ENCODE results near the gene MAST4.

MAST4 gene

DNA sequence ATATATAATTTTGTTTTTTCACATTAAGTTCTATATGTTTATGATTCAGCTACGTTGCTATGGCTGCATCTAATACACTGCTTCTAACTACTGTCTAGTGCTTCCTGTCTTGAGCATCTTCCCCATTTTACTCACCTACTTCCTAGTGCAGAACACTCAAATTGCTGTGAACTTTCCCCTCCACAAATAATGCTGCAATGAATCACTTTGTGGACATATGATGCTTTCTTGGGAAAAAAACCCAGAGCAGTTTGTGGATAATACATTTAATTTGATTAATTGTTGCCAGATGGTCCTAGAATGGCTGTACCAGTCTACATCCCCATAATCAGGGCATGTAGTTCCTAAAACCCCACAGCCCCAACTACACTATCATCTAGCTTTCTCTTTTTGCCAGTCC lies 581.9 kb downstream of the MAST4 start:
- no peak for DNase-seq

DNA sequence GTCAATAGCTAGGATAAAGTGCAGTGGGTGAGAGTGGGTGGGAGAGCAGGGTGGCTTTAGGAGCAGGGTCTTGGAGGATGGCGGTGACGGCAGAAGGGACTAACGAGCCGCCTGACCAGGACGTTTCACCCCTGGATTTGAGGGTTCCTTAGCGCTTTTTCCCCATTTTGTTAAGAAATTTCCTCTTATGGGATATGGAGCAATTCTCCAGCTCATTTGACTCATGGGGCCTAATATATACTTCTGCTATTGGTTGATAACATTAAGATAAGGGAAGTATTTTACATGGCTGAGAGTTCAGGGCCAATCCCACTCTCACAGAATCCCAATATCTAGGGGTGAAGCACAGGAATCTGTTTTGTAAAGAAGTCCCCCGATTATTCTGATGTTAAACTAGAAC lies 582.8 kb downstream of the MAST4 start:
- no peak for DNase-seq

DNA sequence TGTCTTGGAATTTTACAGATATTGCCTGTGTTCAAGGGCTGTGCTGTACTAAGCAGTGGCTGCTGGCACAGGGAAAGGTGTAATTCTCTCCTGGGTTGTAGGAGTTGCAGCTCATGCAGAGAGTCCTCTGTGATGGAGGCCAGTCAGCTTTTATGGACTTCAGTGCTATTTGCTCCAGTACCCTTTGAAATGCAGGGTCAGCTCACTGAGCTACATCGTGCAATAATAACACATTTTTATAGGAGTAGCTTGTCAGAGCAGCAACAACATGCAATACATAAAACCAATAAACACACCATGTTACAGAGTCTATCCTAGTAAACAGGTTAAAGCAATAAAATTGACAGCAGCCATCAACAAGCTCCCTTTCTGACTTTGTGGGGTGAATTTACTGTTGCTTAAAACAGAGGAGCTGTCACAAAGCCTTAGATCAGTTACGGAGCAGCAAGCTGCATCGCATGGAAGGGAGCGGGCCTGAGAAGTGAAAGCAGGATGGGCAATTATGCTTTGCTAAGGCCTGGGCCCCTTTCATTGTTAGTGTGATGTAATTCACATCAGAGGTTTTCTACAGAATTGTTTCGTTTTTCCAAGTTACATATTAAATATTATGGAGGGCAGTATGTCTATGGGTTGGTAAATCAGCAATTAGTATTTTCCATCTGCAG lies 583.6 kb downstream of the MAST4 start:
- no peak for DNase-seq

DNA sequence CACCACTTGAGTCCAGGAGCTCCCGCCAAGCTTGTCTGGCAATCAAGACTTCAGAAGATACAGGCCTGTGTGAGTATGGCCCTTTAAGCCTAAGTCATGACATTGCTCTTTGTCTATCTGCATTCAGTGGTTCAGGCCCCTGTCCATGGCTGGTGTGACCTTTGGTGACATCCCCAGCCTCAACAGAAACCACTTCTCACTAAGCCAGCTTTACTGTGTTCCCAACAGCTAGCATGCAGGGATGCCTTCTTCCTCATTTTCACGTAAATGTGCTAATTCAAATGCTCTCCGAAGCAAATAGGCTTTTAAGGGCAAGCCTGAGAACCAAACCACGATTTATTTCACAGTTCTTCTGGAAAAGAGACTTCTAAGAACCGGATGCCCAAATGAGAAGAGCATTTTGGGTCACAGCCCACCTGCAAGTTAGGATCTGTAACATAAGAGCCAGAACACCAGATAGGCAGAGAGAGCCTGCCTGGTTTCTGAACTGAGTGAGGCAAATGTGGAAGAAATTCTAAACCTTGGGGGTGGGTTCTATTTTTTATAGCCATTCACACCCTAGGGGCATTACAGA lies 585.5 kb downstream of the MAST4 start:
- peak; percentile 46 for DNase-seq

DNA sequence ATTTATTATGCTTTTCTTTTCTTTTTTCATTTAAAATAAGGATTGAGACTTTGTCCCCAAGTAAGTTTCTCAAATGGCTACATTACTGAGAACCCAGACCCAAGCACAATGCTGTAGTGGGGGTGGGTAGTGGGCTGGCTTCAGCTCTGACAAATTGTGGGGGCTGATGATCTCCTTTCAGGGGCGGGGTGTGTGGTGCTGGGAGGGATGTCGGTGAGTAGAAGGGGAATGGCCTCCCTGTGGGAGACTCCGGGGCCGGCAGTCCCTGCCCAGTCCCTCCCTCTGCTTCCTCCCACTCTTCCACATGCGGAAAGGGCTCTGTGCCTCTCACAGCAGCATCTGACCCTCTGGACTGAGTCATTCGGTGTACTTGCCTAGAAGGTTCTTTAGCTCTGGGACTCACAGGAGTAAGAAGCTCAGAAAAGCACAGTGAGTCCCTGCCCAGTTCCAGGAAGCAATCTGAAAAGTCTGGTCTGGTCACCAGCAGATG lies 586.2 kb downstream of the MAST4 start:
- DNase-seq: peak; percentile 53

DNA sequence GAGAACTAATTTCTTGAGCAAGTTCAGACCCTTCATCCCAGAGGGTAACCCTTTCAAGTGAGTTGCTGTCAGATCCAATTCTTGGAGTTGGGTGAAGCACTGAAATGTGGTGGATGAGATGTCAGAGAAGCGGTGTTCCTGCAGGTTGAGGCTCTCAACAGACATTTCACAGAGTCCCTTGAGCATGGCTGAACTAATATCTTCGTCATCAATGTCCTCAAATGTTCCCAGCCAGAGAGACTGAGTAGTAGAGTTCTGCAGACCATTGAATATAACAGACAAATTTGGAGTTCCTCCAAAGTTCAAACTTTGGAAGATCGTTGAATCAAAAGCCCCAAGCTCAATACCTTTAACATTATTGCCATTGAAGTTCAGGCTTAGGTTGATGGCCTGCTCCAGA lies 587.7 kb downstream of the MAST4 start:
- DNase-seq: no peak

DNA sequence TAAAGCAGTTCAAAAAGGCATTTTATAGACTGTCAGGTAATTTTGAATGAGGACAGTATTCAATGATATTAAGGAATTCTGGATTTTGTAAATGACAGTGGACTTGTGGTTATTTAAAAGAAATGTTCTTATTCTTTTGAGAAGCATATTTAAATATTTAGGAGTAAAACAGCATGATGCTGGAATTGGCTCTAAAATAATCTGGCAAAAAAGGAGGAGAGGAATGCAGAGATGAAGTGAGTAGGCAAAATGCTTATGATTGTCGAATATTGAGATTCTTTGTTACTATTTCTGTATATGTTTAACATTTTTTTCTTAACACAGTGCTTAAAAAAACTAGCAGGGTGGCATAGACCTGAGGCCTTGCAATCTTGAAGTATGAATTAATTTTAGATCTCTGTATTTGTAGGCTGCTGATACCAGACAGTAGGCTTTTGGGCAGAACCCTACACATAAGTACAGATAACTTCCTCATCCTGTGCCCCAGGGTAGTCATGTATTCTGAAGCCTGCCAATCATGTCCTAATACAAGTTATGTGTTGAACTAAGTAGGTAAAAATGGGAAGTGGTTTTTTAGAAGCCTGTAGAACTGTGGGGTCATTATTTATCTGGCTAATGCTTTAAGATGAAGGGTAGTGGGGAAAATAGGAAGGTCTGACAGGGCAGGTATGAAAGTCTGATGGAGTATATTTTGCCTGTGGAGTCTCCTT lies 591.0 kb downstream of the MAST4 start:
- peak; percentile 40 for DNase-seq

DNA sequence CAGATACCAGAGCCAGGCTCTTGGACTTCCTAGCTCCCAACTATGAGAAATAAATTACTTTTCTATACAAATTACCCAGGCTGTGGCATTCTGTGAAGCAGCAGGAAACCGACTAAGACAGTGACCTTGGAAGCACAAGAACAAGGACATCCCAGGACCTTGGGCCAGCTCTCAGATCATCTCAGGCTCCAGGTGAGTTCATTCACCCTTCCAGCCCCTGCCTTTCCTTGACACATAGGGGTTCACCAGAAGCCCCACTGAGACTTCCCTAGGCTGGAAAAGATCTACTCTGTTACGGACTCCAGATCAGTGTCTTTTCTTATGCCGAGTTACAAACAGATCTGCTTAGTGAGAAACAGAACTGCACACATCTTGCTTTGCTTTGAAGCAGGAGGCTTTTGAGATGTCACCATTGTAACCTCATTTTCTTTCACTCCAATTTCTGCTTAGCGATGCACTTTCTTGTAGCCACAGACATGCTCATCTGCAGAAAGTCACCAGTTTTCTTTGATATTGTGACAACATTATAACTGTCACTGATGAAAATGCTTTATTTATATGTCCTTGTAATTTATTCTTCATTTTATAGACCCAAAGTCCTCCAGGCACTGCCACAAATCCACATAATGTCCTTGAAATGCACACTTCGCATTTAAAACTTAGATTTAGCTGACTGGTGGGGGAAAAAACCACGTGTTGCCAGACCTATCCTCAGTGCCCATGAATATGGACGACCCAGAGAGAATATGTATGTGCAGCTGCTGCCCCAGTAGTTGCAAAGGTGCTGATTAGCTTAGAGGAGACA lies 592.3 kb downstream of the MAST4 start:
- no peak for DNase-seq

DNA sequence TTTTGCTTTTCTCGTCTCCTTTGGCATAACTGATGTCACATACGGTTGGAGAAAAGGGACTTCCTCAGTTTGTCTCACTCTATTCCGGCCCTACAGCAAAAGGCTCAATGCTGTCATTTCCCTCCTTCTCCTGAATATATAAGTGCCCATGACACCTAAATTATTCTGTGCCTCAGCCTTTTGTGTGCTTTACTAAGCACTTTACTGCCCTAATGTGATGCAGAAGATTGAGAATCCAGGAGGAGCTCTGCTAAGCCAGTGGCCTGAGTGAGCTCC lies 592.8 kb downstream of the MAST4 start:
- no peak for DNase-seq

DNA sequence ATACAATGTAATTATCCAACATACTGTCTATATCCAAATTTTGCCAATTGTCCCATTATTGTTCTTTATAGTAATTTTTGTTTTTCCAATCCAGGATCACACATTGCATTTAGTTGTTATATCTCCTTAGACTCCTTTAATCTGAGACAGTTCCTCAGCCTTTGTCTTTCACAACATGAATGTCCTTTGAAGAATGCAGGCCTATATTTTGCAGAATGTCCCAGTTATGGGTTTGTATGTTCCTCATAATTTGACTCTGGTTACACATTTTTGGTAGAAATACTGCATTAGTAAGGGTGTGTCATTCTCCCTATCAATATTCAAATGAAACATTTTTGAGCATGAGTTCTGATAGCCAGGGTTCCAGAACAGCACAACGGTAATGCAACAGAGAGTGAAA lies 593.7 kb downstream of the MAST4 start:
- DNase-seq: no peak

DNA sequence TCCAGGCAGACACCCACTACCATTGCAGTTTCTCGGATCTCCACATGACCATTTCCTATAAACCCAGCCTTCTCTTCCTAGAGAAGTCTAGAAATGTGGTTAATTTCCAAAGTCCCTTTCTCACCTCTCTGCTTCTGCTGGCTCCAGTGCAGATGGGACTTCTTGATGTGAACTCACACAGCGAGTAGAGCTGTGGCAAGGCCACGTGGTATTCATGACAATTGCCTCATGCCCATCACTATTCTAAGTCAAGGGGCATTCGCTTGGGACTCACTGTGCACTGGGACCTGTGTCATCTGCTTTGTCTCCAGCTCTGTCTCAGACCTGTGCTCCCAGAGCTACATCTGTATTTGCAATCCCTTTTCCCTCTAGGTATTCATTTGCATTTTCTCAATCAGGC lies 594.2 kb downstream of the MAST4 start:
- DNase-seq: no peak

DNA sequence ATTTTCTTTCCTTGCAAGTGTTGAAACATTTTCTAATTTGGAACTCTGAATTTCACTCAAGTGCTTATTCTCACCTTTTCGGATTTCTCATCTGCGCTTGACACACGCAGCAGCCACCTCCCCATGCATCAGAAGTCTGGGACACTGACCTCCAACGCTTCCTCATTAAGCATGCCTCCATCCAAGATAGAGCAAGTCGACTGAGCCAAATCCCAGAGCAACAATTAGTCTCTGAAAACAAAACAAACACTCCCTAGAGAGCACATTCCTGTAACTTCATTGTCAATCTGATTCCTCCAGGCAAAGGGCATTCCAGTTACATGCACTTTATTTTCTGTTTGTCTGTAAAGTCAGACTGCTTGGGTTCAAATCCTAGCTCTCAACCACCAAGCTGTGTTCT lies 594.7 kb downstream of the MAST4 start:
- no peak for DNase-seq

DNA sequence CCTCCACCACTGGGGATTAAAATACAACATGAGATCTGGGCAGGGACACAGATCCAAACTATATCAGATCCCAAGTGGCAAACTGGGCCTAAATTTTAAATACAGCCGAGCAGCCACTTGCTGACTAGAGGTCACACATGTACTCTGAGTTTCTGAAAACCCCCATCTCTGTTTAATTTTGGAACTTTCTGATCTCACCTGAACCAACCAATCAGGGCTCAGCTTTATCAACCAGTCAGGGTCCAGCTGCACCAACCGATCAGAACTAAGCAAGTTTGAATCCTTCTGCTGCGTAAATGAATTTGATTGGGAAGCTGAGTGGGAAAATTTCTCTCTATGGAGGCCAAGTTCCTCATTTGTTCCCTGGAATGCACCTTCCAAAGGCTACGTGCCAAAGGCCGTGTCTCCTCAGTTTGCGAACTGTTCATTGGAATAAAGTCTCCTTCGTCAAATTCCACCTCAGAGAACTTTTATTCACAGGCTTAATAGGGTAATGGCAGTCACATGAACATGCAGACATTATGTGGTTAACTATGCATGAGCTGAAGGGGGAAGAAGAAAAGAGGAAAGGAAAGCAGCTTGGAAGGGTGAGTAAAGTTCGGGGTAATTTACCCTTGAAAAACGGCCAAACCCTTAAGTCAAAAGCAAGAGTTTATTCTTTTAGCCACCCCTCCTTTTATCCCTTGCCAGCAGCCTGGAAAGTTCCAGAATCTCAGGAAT lies 596.7 kb downstream of the MAST4 start:
- DNase-seq: no peak

DNA sequence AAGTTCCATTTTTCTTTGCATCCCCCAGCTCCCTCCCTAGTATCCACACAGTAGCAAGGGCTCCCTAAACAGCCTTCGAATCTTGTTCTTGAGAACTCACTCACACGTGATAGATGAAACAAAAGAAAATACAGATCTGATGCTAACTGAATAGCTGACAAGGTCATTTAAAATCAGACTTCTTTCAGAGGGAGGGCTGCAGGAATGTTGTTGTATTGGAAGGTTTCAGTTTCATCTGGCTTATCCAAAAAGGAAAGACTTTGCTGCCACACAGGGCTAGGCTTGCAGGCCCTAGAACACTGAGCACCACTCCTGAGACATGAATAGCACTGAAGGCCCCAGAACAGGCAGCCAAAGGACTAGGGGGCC lies 597.2 kb downstream of the MAST4 start:
- DNase-seq: no peak

DNA sequence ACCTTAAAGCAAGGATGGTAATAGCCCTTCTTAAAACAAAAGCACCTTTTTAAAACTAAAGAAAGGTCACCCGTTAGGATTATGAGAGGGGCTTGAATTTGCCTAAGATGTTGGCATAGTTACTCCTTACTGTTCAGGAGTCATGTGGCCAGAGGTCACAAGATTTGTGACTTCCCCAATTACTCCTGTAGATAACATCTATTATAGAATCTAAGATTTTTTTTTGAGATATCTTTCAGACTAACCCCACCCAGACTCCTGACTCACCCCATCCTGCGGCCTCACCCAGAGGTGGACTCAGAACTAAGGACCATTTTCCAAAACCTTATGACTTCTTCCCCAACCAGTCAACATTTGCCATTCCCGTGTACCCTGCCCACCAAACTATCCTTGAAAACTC lies 598.0 kb downstream of the MAST4 start:
- peak; percentile 49 for DNase-seq

DNA sequence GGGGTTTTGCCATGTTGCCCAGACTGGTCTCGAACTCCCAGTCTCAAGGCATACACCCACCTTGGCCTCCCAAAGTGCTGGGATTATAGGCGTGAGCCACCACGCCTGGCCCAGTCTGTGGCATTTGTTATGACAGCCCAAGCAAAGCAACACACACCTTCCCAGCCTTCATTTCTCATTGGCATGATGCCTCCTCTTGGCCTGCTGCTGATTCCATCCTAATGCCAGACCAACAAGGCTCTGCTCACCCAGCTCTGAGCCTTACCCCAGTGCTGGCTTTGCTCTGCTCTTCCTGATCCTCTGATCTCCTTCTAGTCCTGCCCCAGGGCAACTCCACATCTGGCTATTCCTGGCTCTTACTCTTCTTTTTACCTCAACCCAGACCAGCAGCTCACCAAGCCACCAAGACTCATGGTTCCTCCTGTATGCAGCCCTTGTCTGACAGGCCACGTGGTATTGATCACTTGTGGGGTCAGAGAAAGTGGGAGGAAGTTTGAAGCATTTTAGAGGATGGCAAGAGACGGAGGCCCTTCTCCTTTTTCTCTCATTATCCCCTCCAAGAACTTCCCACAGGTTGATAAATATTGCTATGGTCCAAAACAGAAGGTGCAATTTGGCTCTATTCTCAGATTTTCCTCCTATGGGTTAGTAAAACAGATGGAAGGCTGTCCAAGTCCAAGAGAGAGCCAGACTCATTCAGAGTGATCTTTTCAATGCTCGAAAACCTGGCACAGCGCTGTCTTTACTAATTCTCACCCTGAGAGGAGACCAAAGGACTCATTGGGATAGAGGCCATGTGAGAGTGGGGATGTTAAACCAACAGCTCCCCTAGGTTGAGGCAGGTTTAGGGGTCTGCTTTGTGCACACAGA lies 599.4 kb downstream of the MAST4 start:
- DNase-seq: no peak

DNA sequence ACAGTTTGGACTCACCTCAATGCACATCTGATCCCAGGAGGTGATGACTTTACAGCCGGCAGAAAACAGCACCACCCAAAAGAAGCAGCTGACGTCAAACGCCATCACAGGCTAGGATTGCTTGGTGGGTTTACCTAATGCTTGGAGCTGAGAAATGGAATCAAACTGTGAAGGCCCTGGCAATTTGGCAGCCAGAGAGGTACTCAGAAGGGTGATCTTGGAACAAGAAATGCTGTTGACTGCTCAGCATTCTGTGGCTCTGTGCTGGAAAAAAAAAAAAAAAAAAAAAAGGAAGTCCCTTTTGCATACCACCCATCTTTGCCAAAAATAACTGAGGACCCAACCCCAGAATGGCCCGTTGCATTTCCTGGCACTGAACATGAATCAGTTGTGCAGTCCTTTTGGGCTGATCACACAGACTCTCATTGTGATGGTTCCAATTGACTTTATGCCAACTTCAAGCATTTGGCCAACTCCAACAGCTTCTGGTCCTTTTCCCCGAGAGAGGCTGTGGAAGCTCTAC lies 600.4 kb downstream of the MAST4 start, which contains the start of gene CD180:
Gene CD180, minus strand, starts transcription at position 263 of the 523 bp plus-strand sequence. Its CDS starts 158 bp downstream, at position 105.
- peak; percentile 46 for DNase-seq

DNA sequence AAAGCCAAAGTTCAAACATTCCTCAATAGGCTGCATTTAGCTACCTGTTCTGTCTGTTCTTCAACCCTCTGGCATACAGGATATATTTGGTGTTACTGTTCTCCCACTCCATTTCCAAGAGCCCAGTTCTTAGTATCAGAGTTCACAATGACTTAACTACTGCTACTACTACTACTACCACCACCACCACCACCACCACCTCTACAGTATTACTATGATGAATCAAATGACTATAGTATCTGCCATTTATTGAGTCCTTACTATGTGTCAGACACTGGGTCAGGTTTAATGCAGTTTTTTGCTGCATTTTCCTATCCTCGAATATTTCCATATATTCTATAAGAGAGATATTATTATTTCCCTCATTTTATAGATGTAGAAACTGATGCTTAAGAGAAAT lies 601.3 kb downstream of the MAST4 start:
- no peak for DNase-seq

DNA sequence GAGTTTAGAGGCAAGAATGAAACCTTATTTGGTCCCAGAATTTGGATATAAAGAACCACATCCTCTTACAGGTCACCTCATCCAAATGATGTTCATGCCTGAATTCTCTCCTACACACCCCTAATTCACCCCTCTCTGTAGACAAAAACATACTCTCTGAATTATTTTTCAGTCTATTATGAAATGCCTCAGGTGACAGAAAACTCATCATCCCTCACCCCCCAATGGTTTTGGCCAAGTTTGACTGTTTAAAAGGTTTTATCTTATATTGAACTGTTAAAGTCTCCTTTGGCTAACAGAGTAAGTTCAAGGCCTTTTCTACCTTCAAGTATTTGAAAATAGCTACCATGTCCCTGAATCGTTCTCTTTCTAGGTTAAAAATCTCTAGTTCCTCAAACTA lies 602.7 kb downstream of the MAST4 start:
- DNase-seq: no peak

DNA sequence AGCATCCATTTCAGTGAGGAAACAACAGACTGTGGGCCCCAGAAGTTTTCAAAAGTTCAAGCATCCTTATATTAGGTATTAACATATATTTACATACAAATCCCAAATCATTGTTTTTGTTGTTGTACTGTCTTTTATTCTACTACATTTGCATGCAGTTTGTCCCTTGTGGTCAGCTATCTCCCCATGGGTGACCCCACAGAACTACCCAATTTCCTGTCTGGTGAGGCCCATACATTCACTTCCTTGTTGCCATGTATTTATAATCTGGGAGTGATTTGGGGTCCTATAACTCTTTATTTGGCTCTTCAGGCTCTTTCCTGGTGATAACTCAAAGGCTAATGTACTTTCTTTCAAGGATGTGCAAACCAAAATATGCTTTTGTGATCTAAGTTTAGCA lies 603.7 kb downstream of the MAST4 start:
- no peak for DNase-seq

DNA sequence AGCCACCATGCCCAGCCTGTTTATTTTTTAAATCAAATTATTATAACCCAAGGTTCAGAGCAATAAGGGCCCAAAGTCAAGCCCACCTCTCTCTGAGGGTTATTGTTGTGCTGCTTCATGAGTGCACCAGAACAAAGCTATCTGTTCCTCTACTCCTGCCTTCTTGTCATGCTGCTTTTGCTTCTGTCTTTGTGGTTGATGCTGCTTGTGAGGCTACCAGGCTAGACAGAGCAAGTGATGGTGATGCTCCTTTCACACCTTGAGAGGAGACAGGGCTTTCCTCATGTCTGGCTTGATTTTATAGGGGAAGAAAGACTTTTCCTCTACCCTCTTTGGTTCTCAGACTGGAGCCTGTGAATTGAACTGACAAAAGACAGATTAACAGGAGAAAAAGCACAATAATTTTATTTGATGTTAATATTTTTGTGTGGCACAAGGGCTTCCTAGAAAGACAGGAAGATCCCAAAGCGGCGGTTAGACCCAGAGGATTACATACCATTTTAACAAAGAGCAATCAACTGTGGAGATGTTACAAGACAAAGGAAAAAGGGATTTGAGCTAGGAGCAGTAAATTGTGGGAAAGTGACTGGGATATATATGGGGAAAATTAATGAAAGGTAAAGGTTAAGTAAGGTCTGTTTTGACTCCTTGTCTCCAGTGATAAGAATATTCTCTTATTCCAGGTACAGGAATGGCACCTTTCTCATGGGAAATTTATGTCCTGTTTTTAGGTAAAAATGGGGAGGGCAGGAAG lies 604.8 kb downstream of the MAST4 start:
- DNase-seq: no peak
